H9 (cell line): ENCODE measurements around the gene STX11. TPM values are rescaled to one million over a fixed set of nuclear protein-coding genes. Genes with fewer than 3 reads are reported as not detected.

Source experiments
- DNase-seq: peaks from one replicate; pipeline ENCODE4 v3.0.0-alpha.2; 2017
- H2AFZ ChIP-seq: one replicate; pipeline ENCODE4 v1.6.1; 2013; ENCODE audit warnings: mild to moderate bottlenecking, low read length, control low read depth, moderate library complexity
- H2AK5ac ChIP-seq: 2 replicates; pipeline ENCODE4 v1.6.1; 2013; ENCODE audit warnings: low read length, control low read depth, mixed read lengths; ENCODE audit not compliant: insufficient read length
- H2BK120ac ChIP-seq: one replicate; pipeline ENCODE4 v1.6.1; 2013; ENCODE audit warnings: low read depth, mild to moderate bottlenecking, low read length, control low read depth, inconsistent platforms; ENCODE audit not compliant: poor library complexity, severe bottlenecking
- H2BK12ac ChIP-seq: 2 replicates; pipeline ENCODE4 v1.6.1; 2013; ENCODE audit warnings: low read length, control low read depth, mixed read lengths, low read depth; ENCODE audit not compliant: insufficient read length
- H2BK15ac ChIP-seq: 2 replicates; pipeline ENCODE4 v1.6.1; 2013; ENCODE audit warnings: low read depth, low read length, control low read depth
- H2BK20ac ChIP-seq: one replicate; pipeline ENCODE4 v1.6.1; 2013; ENCODE audit warnings: low read depth, mild to moderate bottlenecking, low read length, control low read depth, inconsistent platforms; ENCODE audit not compliant: poor library complexity, severe bottlenecking
- H2BK5ac ChIP-seq: 2 replicates; pipeline ENCODE4 v1.6.1; 2013; ENCODE audit warnings: low read length, control low read depth, mixed read lengths; ENCODE audit not compliant: insufficient read length
- H3K14ac ChIP-seq: 2 replicates; pipeline ENCODE4 v1.6.1; 2013; ENCODE audit warnings: low read length, control low read depth; ENCODE audit not compliant: insufficient read depth
- H3K18ac ChIP-seq: 2 replicates; pipeline ENCODE4 v1.6.1; 2013; ENCODE audit warnings: low read depth, mild to moderate bottlenecking, mixed read lengths, low read length, control low read depth; ENCODE audit not compliant: insufficient read length
- H3K23ac ChIP-seq: 2 replicates; pipeline ENCODE4 v1.6.1; 2013; ENCODE audit warnings: low read length, control low read depth, mixed read lengths, low read depth; ENCODE audit not compliant: insufficient read length
- H3K23me2 ChIP-seq: 2 replicates; pipeline ENCODE4 v1.6.1; 2013; ENCODE audit warnings: low read depth, mild to moderate bottlenecking, mixed read lengths, low read length, control low read depth; ENCODE audit not compliant: insufficient read length, poor library complexity, severe bottlenecking
- H3K27ac ChIP-seq: 2 replicates; pipeline ENCODE4 v1.5.1; 2013; ENCODE audit warnings: low read length, control low read depth, mixed read lengths, low read depth; ENCODE audit not compliant: insufficient read length
- H3K27me3 ChIP-seq: 2 replicates; pipeline ENCODE4 v1.6.1; 2013; ENCODE audit warnings: low read length, control low read depth, inconsistent platforms; ENCODE audit not compliant: insufficient read depth
- H3K4ac ChIP-seq: 2 replicates; pipeline ENCODE4 v1.6.1; 2013; ENCODE audit warnings: low read depth, mild to moderate bottlenecking, control low read depth, inconsistent platforms, low read length, moderate library complexity
- H3K4me1 ChIP-seq: 2 replicates; pipeline ENCODE4 v1.6.1; 2013; ENCODE audit warnings: low read length, control low read depth, inconsistent platforms; ENCODE audit not compliant: insufficient read depth
- H3K4me2 ChIP-seq: 2 replicates; pipeline ENCODE4 v1.6.1; 2013; ENCODE audit warnings: low read length, control low read depth, mixed read lengths; ENCODE audit not compliant: insufficient read length, insufficient read depth
- H3K56ac ChIP-seq: 2 replicates; pipeline ENCODE4 v1.6.1; 2013; ENCODE audit warnings: low read depth, mild to moderate bottlenecking, mixed read lengths, low read length, control low read depth; ENCODE audit not compliant: insufficient read length
- H3K79me1 ChIP-seq: 2 replicates; pipeline ENCODE4 v1.6.1; 2013; ENCODE audit warnings: low read depth, mild to moderate bottlenecking, moderate library complexity, low read length, control low read depth, inconsistent platforms; ENCODE audit not compliant: insufficient read depth, poor library complexity, severe bottlenecking
- H3K79me2 ChIP-seq: 2 replicates; pipeline ENCODE4 v1.6.1; 2013; ENCODE audit warnings: low read length, control low read depth, inconsistent platforms; ENCODE audit not compliant: insufficient read depth
- H3K9ac ChIP-seq: 2 replicates; pipeline ENCODE4 v1.6.1; 2013; ENCODE audit warnings: low read length, control low read depth, mixed read lengths; ENCODE audit not compliant: insufficient read length; ENCODE audit errors: extremely low read depth
- H3K9me3 ChIP-seq: one replicate; pipeline ENCODE4 v1.6.1; 2013; ENCODE audit warnings: low read depth, low read length, inconsistent platforms; ENCODE audit not compliant: control insufficient read depth
- H3T11ph ChIP-seq: one replicate; pipeline ENCODE4 v1.6.1; 2013; ENCODE audit warnings: mild to moderate bottlenecking, low read length, control low read depth, inconsistent platforms
- H4K20me1 ChIP-seq: one replicate; pipeline ENCODE4 v1.6.1; 2013; ENCODE audit not compliant: control insufficient read depth, insufficient read length, insufficient read depth
- H4K5ac ChIP-seq: 2 replicates; pipeline ENCODE4 v1.6.1; 2013; ENCODE audit warnings: low read depth, mild to moderate bottlenecking, mixed read lengths, low read length, control low read depth; ENCODE audit not compliant: insufficient read length
- H4K8ac ChIP-seq: replicated peaks from 2 replicates; pipeline ENCODE4 v1.6.1; 2013; ENCODE audit warnings: low read length, control low read depth, mixed read lengths, low read depth; ENCODE audit not compliant: insufficient read length
- H4K91ac ChIP-seq: 2 replicates; pipeline ENCODE4 v1.6.1; 2013; ENCODE audit warnings: low read depth, mild to moderate bottlenecking, moderate library complexity, mixed read lengths, low read length, control low read depth; ENCODE audit not compliant: insufficient read length
- H3K27ac Mint-ChIP-seq, 3 experiments: 2 replicates in 2 of 3; 3 replicates in 1 of 3; pipeline ENCODE4 v1.8.0; 2020 to 2021; ENCODE audit warnings: mixed read lengths in 3 of 3, mild to moderate bottlenecking in 1 of 3, moderate library complexity in 1 of 3
- H3K27me3 Mint-ChIP-seq: 2 replicates; pipeline ENCODE4 v1.8.0; 2021; ENCODE audit warnings: low read depth, mild to moderate bottlenecking, moderate library complexity, mixed read lengths
- H3K36me3 Mint-ChIP-seq, 3 experiments: 2 replicates in 2 of 3; 3 replicates in 1 of 3; pipeline ENCODE4 v1.8.0; 2020 to 2021; ENCODE audit warnings: low read depth in 3 of 3, mixed read lengths in 3 of 3; ENCODE audit not compliant: insufficient read depth in 1 of 3
- H3K4me1 Mint-ChIP-seq, 2 experiments: 2 replicates each; pipeline ENCODE4 v1.8.0; 2020; ENCODE audit warnings: mixed read lengths in 2 of 2
- H3K4me3 Mint-ChIP-seq, 2 experiments: 2 replicates in 1 of 2; 3 replicates in 1 of 2; pipeline ENCODE4 v1.8.0; 2020 to 2021; ENCODE audit warnings: mild to moderate bottlenecking in 2 of 2, mixed read lengths in 2 of 2, moderate library complexity in 1 of 2
- H3K9me3 Mint-ChIP-seq, 2 experiments: 2 replicates in 1 of 2; 3 replicates in 1 of 2; pipeline ENCODE4 v1.8.0; 2020; ENCODE audit warnings: mild to moderate bottlenecking in 2 of 2, mixed read lengths in 2 of 2, moderate library complexity in 1 of 2
- CTCF ChIP-seq: fragments of 200-600 bp; sonication (generic); conservative IDR thresholded peaks from 3 replicates; pipeline ENCODE4 v1.8.0; 2021; ENCODE audit warnings: antibody characterized with exemption, mild to moderate bottlenecking
- WGBS: extraction: QIAGEN DNeasy Blood & Tissue Kit; methylation state at CpG from one replicate; pipeline ENCODE4 v1.1.7; 2013; ENCODE audit warnings: missing lambda C conversion rate, low lambda C conversion rate, mixed read lengths; ENCODE audit not compliant: insufficient read length; ENCODE audit errors: extremely low coverage; 5-methylcytosine and 5-hydroxymethylcytosine counted together
- total RNA-seq: library from RNA; stranded (reverse); gene quantifications from 2 replicates; pipeline ENCODE4 v1.2.1, GENCODE V29; 2021

Gene STX11
- total RNA-seq, 1 experiment from 2014 or later = 0.22 TPM

- H3K79me1 ChIP-seq = no peaks in the 10 kb centered on the region
- H3K23me2 ChIP-seq = peaks cover 8% of the 10 kb centered on the region
- H4K91ac ChIP-seq = no peak overlapping the region
- H2AFZ ChIP-seq = no peak overlapping the region
- no peak overlapping the region for H3K23ac ChIP-seq
- no peak overlapping the region for H3K4ac ChIP-seq
- WGBS = no CpG with 5 or more reads among the region's 2 CpGs
- H2BK12ac ChIP-seq = no peak overlapping the region
- no peaks in the 10 kb centered on the region for H3K9me3 ChIP-seq
- H4K5ac ChIP-seq = no peak overlapping the region
- H4K8ac ChIP-seq = no peak overlapping the region
- H4K20me1 ChIP-seq = no peaks in the 10 kb centered on the region
- no peak overlapping the region for H2BK20ac ChIP-seq
- Mint-ChIP-seq H3K27me3 (peaks cover 52% of the 10 kb centered on the region), H3K36me3 (no peaks in the 10 kb centered on the region), H3K9me3 (no peaks in the 10 kb centered on the region), H3K4me1 (peaks cover 2% of the 10 kb centered on the region in 2 experiments; a peak in 2 of 4 replicates), H3K27ac (no peak overlapping the region), H3K4me3 (no peak overlapping the region)
- no peak overlapping the region for H2BK5ac ChIP-seq
- H3K27me3 ChIP-seq = peaks cover 12% of the 10 kb centered on the region
- TF ChIP-seq CTCF = no peak
- no peak for DNase-seq
- H2BK15ac ChIP-seq = no peak overlapping the region
- no peak overlapping the region for H2BK120ac ChIP-seq
- H3K14ac ChIP-seq = no peak overlapping the region
- no peak overlapping the region for H3K56ac ChIP-seq
- H3K9ac ChIP-seq = no peak overlapping the region
- H2AK5ac ChIP-seq = no peak overlapping the region
- no peak overlapping the region for H3K18ac ChIP-seq
- no peak overlapping the region for H3K4me2 ChIP-seq
- H3K27ac ChIP-seq = no peak overlapping the region
- no peaks in the 10 kb centered on the region for H3K79me2 ChIP-seq
- H3K4me1 ChIP-seq = no peaks in the 10 kb centered on the region
- H3T11ph ChIP-seq = no peak overlapping the region
Measured at GRCh38 chr6:144145541-144145940, 4.8 kb upstream of the STX11 start.
